ENCODE measurements around the gene TNNT1.

TNNT1 gene

GRCh38 chr19:55086730-55087541, 62.1 kb downstream of the TNNT1 start:
- Mint-ChIP-seq H3K4me3 (peak overlapping the region; percentile 4), H3K27ac (no peak overlapping the region), H3K36me3 (ENCODE audit: low read depth) (peaks cover 20% of the 10 kb centered on the region), H3K4me1 (ENCODE audit: low read depth) (peaks cover 24% of the 10 kb centered on the region), H3K27me3 (ENCODE audit: low read depth) (peaks cover 51% of the 10 kb centered on the region), H3K9me3 (no peaks in the 10 kb centered on the region)

GRCh38 chr19:55085923-55086715, 62.9 kb downstream of the TNNT1 start:
- no peaks in the 10 kb centered on the region for H3K9me3 Mint-ChIP-seq
- peaks cover 54% of the 10 kb centered on the region for H3K27me3 Mint-ChIP-seq (ENCODE audit: low read depth)
- no peak overlapping the region for H3K27ac Mint-ChIP-seq
- peaks cover 25% of the 10 kb centered on the region for H3K4me1 Mint-ChIP-seq (ENCODE audit: low read depth)
- H3K36me3 Mint-ChIP-seq (ENCODE audit: low read depth) = peaks cover 20% of the 10 kb centered on the region
- H3K4me3 Mint-ChIP-seq = no peak overlapping the region

GRCh38 chr19:55084416-55084815, 64.6 kb downstream of the TNNT1 start:
- peaks cover 31% of the 10 kb centered on the region for H3K4me1 Mint-ChIP-seq (ENCODE audit: low read depth)
- H3K9me3 Mint-ChIP-seq = no peaks in the 10 kb centered on the region
- no peak overlapping the region for H3K27ac Mint-ChIP-seq
- no peak overlapping the region for H3K4me3 Mint-ChIP-seq
- peaks cover 54% of the 10 kb centered on the region for H3K27me3 Mint-ChIP-seq (ENCODE audit: low read depth)
- H3K36me3 Mint-ChIP-seq (ENCODE audit: low read depth) = peaks cover 13% of the 10 kb centered on the region

GRCh38 chr19:55083004-55083850, 65.8 kb downstream of the TNNT1 start:
- Mint-ChIP-seq H3K27ac (no peak overlapping the region), H3K4me1 (ENCODE audit: low read depth) (peaks cover 25% of the 10 kb centered on the region)

More at GRCh38 chr19:55083004-55083850, 65.8 kb downstream of the TNNT1 start:
- Mint-ChIP-seq H3K9me3 (no peaks in the 10 kb centered on the region), H3K4me3 (no peak overlapping the region), H3K27me3 (ENCODE audit: low read depth) (peaks cover 47% of the 10 kb centered on the region), H3K36me3 (ENCODE audit: low read depth) (peaks cover 7% of the 10 kb centered on the region)

Measured in T-helper 1 cell treated with Interleukin-12 subunit alpha and Interleukin-12 subunit beta and Interleukin-4 antibody, amounts not matched to agents 30 μg/mL and 1 μg/mL, for 36 hours (primary cell).